Testis (tissue), 2 donors: ENCODE measurements around the gene PCED1A.

Experiments used
- CTCF ChIP-seq, 3 experiments: fragments of 450-650 bp in 2 of 3; fragments of 200-600 bp in 1 of 3; sonication (generic) in 1 of 3; IDR thresholded peaks; one replicate each; pipeline ENCODE4 v1.5.1; 2016 to 2019; ENCODE audit warnings: antibody characterized with exemption in 3 of 3, mild to moderate bottlenecking in 2 of 3, moderate library complexity in 1 of 3
- POLR2A ChIP-seq: fragments of 450-650 bp; IDR thresholded peaks from one replicate; pipeline ENCODE4 v1.6.1; 2017; ENCODE audit warnings: antibody characterized with exemption, mild to moderate bottlenecking, moderate library complexity

GRCh38 chr20:2837221-2837960 is 3.1 kb downstream of the PCED1A start:
- TF ChIP-seq CTCF (IDR thresholded peaks at IDR 0.05) (no peak), POLR2A (no peak)
